Activated CD4-positive, alpha-beta T cell treated with anti-CD3 and anti-CD28 coated beads, Interleukin-2, amount 50 U/mL, for 48 hours (primary cell): Measurements from ENCODE around the gene BMF.
A peak's percentile ranks its signal among the peaks of the same experiment; 100 is the strongest.

Source experiments
- DNase-seq, 2 experiments: peaks; one replicate each; pipeline ENCODE4 v3.0.0-alpha.2; 2020

The BMF gene

DNA sequence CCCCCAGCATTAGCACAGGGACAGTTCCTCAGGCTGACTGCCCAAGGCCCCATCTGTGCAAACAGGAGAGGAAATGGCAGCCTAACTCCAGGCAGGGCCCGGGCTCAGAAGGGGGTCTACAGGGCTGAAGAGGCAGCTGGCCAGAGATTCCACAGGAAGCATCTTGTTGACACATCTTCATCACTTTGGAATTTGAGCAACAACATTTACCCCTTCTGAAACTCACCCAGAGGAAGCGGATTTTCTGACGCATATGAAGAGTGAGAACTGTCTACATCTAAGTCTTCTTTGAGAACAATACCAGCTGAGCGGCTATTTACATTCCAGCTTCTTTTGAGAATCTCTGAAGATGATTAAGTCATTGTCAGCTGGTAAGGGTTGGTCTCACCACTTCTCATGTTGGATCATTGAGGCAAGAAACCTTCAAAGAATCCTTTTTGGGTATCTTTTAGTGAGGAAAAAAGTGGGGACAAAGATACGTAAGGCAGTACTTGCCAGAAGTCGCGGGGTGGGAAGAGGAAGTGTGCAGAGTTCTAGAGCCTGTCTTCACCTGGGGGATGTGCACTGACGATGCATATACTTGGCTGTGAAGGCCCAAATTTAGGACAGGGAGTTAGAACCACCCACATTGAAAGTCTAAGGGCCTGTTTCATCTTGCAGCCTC, 44.3 kb downstream of the BMF start:
- DNase-seq, result no peak

DNA sequence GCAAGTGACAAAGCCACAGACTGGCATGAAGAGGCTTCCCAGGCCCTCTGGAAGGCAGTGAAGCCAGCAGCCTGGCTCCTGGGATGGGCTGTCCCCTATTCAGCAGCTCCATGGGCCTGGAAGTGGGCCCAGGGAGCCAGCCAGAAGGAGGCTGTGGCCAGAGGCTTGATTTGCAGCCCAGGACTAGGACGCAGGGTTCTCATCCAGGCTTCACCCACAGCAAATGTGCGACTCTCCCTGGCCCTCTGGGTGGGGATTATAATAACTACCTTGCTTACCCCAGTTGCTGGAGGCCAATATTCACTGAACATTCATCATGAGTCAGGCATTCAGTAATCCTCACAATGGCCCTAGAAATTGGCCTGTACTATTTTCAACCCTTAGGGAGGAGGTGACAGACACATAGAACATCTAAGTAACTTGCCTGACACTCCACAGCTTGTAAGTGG, 45.1 kb downstream of the BMF start:
- DNase-seq, result no peak

DNA sequence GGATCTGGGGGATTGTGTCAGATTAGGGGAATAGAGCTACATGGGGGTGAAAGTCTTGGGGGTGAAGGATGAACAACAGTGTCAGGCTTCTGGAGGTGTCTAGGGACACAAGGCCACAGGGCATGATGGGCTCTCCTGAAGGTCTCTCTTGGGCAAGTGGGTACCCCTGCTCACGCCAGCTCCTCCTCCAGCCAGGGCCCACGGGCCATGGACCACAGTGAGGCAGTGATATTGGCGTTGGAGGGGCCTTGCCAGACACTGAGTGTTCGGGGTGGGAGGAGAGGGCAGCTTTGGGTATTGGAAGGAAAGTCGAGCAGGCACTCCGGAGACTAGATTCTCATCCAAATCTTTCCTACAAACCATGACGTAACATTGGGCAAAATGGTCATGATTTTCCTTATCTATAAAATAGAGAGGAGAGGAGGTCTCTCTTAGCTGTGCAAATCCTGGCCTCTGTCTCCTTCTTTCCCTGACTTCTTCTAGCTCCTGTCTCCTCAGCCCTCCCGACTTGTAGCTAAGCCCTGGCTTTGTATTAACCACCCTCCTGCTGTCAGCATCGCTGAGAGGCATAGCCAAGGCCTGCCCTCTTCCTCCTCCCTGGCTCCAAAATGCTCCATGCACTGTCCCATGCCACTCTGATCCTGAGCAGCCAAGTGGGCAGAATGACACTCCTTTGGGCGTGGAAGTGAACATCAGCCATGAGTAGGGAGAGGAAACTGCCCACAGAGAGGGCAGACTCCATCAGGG, 45.7 kb downstream of the BMF start:
- no peak for DNase-seq

GRCh38 chr15:40061212-40061901, 47.3 kb downstream of the BMF start:
- no peak for DNase-seq

GRCh38 chr15:40060236-40060961, 48.3 kb downstream of the BMF start:
- no peak for DNase-seq

DNA sequence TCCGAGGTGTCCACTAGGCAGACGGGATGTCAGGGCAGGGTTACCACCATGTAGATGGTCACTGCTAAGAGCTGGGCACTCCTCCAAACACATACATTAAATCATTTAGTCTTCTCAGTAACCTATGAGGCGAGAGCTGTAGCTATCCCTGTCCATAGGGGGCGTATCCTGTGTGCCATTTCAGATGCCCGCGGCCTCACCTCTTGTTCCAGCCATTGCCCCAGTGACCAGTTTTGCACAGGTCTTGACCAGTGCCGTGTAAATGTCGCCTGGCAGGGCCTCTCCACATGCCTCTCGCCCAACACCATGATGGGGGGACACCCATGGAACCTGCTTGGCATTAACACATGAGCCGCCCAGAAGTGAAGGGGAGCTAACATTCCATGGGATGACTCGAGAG, 48.9 kb downstream of the BMF start:
- no peak for DNase-seq

DNA sequence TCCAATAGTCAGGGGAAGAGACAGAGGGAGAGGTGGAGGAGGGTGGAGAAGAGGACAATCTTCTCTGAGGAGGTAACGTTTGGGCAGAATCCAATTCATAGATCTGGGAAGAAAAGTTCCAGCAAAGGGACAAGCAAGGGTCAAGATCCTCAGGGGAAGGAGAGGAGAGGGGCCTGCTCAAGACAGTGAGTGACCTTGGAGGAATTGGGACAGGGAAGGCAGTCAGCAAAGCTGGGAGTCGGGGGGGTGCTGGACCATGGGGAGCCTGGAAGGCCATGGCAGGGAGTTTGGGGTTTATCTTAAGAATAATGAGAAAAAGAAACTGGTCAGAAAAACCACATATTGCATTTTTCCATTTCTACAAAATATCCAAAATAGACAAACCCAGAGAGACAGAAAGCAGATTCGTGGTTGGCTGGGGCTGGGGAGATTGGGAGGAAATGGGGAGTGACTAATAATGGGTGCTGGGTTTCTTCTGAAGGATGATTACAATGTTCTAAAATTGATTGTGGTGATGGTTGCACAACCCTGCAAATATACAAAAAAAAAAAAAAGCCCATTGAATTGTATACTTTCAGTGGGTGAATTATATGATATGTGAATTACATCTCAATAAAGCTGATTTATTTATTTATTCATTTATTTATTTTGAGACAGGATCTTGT, 50.1 kb downstream of the BMF start:
- no peak for DNase-seq

- DNase-seq, result no peak
Observed at GRCh38 chr15:40055576-40056293, 52.9 kb downstream of the BMF start.

DNA sequence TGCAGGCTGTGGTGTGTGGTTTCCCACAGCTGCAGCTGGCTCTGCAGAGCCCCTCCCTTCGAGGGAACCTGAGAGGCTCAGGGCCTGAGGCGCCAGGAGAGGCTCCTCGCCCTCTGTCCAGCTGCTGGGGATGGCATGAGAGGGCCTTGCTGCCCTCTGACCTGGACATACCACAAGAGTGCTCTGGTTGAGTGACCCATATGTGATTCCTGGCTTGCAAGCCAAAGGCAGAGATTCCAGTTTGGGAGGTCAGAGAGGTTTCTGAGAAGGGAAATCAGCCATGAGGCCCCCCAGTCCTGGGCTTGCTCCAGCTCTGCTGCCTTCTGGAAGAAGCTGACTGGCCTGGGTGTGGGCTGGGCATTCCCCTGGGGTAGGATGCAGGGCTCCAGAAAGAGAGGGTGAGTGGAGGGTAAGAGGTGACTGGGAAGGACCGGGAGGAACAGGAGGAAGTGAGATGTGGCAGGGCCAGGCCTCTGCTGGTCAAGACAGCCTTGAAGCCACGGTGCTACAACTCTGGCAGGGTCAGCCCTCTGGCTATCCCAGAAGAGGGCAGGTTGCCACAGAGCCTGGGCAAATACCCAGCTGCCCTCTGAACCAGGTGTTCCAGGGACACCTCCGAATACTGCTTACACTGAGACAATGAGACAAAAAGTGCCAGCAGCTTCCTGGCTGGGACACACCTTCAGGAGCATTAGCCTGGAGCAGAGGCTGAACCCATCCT, 53.7 kb downstream of the BMF start:
- DNase-seq, result no peak

GRCh38 chr15:40054605-40054854, 54.1 kb downstream of the BMF start:
- DNase-seq, result no peak

DNA sequence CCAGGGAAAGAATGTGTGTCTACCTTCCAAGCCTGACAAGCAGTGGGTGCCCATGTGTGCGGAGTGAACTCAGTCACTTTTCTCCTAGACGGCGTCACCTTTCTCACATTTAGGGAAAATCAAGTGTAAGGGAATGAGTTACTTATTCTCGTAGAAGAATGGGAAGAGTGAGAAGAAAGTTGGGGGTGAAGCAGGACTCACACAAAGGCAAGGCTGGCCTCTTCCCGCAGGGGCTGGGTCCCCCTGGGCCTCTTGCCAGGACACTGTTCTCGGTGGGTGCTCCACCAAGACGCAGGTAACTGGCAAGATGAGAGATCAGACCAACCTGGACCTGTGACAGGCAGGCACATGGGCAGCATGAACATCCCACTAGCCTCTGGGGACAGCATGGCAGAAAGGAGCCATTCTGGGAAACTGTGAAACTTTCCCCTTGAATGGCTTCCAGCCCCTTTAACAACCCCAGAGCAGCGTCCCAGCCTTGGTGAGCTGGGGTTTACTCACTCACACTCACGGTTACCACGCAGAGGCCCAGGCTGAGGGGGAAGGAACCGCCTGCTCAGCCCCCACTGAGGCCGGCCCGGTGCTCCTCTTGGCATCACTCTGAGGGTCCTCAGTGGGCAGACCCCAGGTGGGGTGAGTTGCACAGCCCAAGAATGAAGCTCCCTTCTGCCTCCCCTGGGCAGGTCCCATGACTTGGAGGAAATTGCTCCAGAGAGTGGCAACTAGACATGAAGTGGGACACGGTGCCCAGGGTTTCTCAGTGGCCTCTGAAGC, 54.7 kb downstream of the BMF start:
- peak in 1 of 2 experiments; percentile 44 for DNase-seq

DNA sequence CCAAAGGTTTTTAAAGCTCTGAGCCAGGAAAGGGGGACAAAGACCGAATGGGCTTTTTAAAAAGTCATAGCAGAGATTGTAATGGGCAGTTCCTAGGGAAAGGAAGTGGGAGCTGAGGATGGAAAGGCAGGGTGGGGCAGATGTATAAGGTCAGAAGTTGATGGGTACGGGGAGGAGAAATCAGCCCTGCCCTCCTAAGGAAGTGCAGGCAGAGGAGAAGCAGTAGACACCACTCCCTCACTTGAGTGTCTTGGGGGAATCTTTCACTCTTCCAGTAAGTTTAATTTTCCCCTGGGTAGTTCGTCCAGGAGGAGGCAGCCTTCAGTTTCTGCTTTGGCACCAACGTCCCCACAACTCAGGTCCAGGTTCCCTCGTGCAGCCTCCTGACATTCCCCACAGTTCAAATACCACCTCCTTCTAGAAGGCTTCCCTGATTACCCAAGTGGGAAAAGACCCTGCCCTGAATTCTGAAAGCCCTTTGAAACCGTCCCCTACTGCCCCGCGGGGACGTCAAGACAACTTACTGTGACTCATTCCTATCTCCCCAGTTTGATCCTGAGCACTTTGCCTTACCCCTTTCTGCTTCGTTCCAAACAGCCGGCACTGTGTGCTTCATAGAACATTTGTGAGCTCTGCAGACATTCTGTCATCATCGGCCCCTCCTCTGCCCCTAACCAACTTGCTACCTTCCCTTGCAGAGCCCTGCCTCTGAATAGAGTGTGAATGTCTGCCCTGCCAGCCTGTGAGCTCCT, 55.4 kb downstream of the BMF start:
- DNase-seq, result no peak

- no peak for DNase-seq
Observed at GRCh38 chr15:40052604-40053003, 56.1 kb downstream of the BMF start.

DNA sequence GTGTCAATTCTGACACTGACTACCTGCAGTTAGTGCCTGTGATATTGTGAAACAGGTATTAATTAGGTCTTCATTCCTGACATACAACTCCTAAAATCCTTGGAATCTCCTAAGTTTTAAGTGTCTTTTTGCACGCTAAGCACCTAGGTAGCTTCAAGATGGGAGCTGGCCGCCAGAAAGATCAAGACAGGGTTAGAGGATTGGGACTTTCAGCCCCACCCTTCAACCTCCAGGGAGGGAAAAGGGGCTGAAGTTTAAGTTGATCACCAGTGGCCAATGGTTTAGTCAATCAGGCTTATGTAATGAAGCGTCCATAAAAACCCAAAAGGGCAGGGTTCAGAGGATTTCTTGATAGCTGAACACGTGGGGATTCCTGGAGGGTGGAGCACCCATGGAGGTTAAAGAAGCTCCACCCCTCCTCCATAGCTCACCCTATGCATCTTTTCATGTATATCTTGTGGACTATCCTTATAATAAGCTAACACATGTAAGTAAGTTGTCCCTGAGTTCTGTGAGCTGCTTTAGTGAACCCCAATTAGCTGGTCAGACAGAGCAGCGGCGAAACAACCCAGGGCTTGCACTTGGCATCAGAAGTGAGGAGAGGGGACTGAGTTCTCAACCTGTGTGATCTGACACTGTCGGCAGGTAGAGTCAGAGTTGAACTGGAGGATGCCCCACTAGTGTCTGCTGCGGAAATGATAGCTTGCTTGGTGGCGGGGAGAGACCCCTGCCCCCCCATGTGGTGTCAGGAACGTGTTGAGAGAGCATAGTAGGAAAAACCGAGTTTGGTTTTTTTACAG, 56.9 kb downstream of the BMF start:
- no peak for DNase-seq

- no peak for DNase-seq
Observed at GRCh38 chr15:40050788-40051470, 57.8 kb downstream of the BMF start.

DNA sequence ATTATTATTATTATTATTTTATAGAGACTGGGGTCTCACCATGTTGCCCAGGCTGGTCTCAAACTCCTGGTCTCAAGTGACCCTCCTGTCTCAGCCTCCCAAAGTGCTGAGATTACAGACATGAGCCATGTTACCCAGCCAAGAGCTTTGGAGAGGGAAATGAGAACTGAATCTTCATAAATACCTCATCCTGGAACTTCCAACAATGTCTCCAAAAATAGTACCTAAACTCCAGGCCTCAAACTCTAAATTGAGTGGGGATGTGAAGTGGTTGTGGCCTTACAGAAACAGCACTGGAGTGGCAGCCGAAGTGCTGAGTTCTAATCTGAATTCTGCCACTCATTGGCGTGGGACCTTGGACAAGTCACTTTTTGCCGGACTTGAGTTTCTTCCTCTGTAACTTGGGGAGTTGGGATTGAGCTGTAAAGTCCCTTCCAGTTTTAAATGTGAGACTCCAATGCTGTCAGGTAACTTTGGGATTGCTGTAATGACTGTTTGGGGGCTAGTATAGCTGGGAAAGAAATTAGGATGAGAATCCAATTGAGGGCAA, 59.7 kb downstream of the BMF start:
- DNase-seq, result no peak

GRCh38 chr15:40048211-40048792, 60.4 kb downstream of the BMF start:
- no peak for DNase-seq
